Measurements from ENCODE around the gene ENPP6.

GRCh38 chr4:184162596-184162995, 55.1 kb downstream of the ENPP6 start:
- TF ChIP-seq CTCF (IDR thresholded peaks at IDR 0.05) (no peak), POLR2A (IDR thresholded peaks at IDR 0.05) (no peak)

Data from uterus (tissue), 2 donors.